Peyer's patch (tissue), 4 donors: ENCODE measurements around the gene CACHD1.

Experiments
- POLR2A ChIP-seq, 2 donors: fragments of 450-650 bp; IDR thresholded peaks; one replicate each; pipeline ENCODE4 v1.5.1; 2017; ENCODE audit warnings: antibody characterized with exemption in 2 of 2, mild to moderate bottlenecking in 2 of 2, moderate library complexity in 2 of 2
- TF ChIP-seq, protein P1 (sequence below), 6 experiments: fragments of 450-650 bp in 4 of 6; fragments of 200-600 bp in 2 of 6; sonication (generic) in 1 of 6; IDR thresholded peaks; one replicate each; pipeline ENCODE4 v1.5.1; 2017 to 2019; ENCODE audit warnings: antibody characterized with exemption in 6 of 6, mild to moderate bottlenecking in 3 of 6, moderate library complexity in 1 of 6

DNA sequence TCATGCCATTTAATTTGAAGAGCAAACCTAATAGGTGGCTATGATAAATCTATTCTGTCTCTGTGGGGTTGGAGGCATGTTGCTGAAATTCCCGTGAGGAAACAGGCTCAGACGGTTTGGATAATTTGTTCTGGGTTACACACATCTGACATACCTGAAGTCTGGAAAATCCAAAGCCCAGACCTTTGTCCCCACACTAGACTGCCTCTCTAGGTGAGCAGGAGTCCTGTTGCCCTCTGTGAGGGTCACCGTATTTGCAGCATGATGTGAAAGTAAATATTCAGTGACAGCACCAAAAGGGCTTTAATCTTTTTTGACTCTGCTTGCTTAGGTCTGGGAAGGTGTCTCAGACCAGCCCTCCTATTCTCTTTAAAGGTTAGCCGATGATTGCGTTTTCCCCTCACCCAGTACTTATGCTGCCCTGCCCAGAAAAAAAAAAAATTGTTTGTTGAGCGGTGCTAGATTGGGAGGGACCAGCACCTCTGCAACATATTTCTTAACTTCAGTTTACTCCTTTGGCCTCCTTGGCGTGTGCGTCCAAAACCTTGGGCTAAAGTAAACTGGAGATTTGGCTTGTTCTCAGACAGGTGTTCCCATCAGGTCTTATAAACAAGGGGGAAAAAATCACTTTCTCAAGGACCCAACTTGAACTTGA is 67.0 kb downstream of the CACHD1 start:
- TF ChIP-seq, protein P1, sequence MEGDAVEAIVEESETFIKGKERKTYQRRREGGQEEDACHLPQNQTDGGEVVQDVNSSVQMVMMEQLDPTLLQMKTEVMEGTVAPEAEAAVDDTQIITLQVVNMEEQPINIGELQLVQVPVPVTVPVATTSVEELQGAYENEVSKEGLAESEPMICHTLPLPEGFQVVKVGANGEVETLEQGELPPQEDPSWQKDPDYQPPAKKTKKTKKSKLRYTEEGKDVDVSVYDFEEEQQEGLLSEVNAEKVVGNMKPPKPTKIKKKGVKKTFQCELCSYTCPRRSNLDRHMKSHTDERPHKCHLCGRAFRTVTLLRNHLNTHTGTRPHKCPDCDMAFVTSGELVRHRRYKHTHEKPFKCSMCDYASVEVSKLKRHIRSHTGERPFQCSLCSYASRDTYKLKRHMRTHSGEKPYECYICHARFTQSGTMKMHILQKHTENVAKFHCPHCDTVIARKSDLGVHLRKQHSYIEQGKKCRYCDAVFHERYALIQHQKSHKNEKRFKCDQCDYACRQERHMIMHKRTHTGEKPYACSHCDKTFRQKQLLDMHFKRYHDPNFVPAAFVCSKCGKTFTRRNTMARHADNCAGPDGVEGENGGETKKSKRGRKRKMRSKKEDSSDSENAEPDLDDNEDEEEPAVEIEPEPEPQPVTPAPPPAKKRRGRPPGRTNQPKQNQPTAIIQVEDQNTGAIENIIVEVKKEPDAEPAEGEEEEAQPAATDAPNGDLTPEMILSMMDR (IDR thresholded peaks at IDR 0.05), result no peak
- TF ChIP-seq POLR2A (IDR thresholded peaks at IDR 0.05), result no peak
